Ectodermal cell (in vitro differentiated cells): Measurements from ENCODE around the gene MAPK8IP1.

Experiments
- H3K27ac ChIP-seq: 2 replicates; pipeline ENCODE4 v1.7.0; 2013; ENCODE audit warnings: mild to moderate bottlenecking, low read depth, low read length; ENCODE audit not compliant: insufficient read depth, poor library complexity, severe bottlenecking
- H3K27me3 ChIP-seq: 2 replicates; pipeline ENCODE4 v1.7.0; 2013; ENCODE audit warnings: mild to moderate bottlenecking, low read length; ENCODE audit not compliant: insufficient read depth, control insufficient read depth, poor library complexity, severe bottlenecking
- H3K36me3 ChIP-seq: one replicate; pipeline ENCODE4 v1.7.0; 2013; ENCODE audit warnings: low read length; ENCODE audit not compliant: control insufficient read depth, insufficient read depth
- H3K4me1 ChIP-seq: one replicate; pipeline ENCODE4 v1.7.0; 2013; ENCODE audit warnings: low read length; ENCODE audit not compliant: control insufficient read depth, insufficient read depth
- H3K4me3 ChIP-seq: 2 replicates; pipeline ENCODE4 v1.7.0; 2013; ENCODE audit warnings: low read depth, low read length, control low read depth; ENCODE audit not compliant: insufficient read depth
- H3K9me3 ChIP-seq: 2 replicates; pipeline ENCODE4 v1.7.0; 2013; ENCODE audit warnings: mild to moderate bottlenecking, low read length, moderate library complexity; ENCODE audit not compliant: control insufficient read depth
- WGBS, 2 experiments: methylation state at CpG; one replicate each; pipeline ENCODE4 v1.1.7; 2013; ENCODE audit warnings: missing lambda C conversion rate in 2 of 2; 5-methylcytosine and 5-hydroxymethylcytosine counted together

Gene MAPK8IP1

GRCh38 chr11:45945397-45945999, 60.0 kb downstream of the MAPK8IP1 start:
- WGBS, 2 experiments, result 95 to 96% methylated on average over 3 of the region's 3 CpGs

GRCh38 chr11:45947885-45948284, 62.4 kb downstream of the MAPK8IP1 start:
- no peak overlapping the region for H3K4me3 ChIP-seq
- H3K27ac ChIP-seq, result no peak overlapping the region
- H3K27me3 ChIP-seq, result no peaks in the 10 kb centered on the region
- H3K4me1 ChIP-seq, result no peaks in the 10 kb centered on the region
- WGBS, 2 experiments, result 89 to 100% methylated on average over 1 of the region's 1 CpG
- no peaks in the 10 kb centered on the region for H3K9me3 ChIP-seq
- H3K36me3 ChIP-seq, result peaks cover 33% of the 10 kb centered on the region

More at GRCh38 chr11:45945397-45945999, 60.0 kb downstream of the MAPK8IP1 start:
- Histone ChIP-seq H3K4me3 (no peak overlapping the region), H3K27me3 (no peaks in the 10 kb centered on the region), H3K27ac (no peak overlapping the region), H3K4me1 (no peaks in the 10 kb centered on the region), H3K9me3 (no peaks in the 10 kb centered on the region), H3K36me3 (peaks cover 28% of the 10 kb centered on the region)

GRCh38 chr11:45948356-45948755, 62.9 kb downstream of the MAPK8IP1 start:
- WGBS, 2 experiments, result 91 to 93% methylated on average over 3 of the region's 3 CpGs

GRCh38 chr11:45949992-45950407, 64.5 kb downstream of the MAPK8IP1 start:
- 94 to 96% methylated on average over 1 of the region's 1 CpG for WGBS, 2 experiments
- Histone ChIP-seq H3K4me1 (no peaks in the 10 kb centered on the region), H3K36me3 (peaks cover 39% of the 10 kb centered on the region)

More at GRCh38 chr11:45948356-45948755, 62.9 kb downstream of the MAPK8IP1 start:
- peaks cover 37% of the 10 kb centered on the region for H3K36me3 ChIP-seq
- H3K4me3 ChIP-seq, result no peak overlapping the region
- no peaks in the 10 kb centered on the region for H3K27me3 ChIP-seq
- H3K9me3 ChIP-seq, result no peaks in the 10 kb centered on the region
- no peaks in the 10 kb centered on the region for H3K4me1 ChIP-seq
- H3K27ac ChIP-seq, result no peak overlapping the region

More at GRCh38 chr11:45949992-45950407, 64.5 kb downstream of the MAPK8IP1 start:
- no peak overlapping the region for H3K4me3 ChIP-seq
- H3K27ac ChIP-seq, result no peak overlapping the region
- no peaks in the 10 kb centered on the region for H3K27me3 ChIP-seq
- no peaks in the 10 kb centered on the region for H3K9me3 ChIP-seq
